ENCODE results near the gene PHLDA2.

The PHLDA2 gene

GRCh38 chr11:2890466-2891294 is 38.5 kb downstream of the PHLDA2 start:
- no peaks in the 10 kb centered on the region for H3K9me3 ChIP-seq (ENCODE audit: control insufficient read depth in 5 of 5, low read length in 5 of 5)
- peaks cover 1 to 46% (median 36%) of the 10 kb centered on the region in 5 donors for H3K4me1 ChIP-seq (ENCODE audit: control insufficient read depth in 5 of 5, insufficient read depth in 5 of 5, low read length in 5 of 5)
- no peak overlapping the region for H3K27ac ChIP-seq (ENCODE audit: low read depth, low read length)
- H3K36me3 ChIP-seq (ENCODE audit: control insufficient read depth in 5 of 5, insufficient read depth in 5 of 5, low read length in 5 of 5): no peaks in the 10 kb centered on the region
- H3K27me3 ChIP-seq (ENCODE audit: control insufficient read depth in 5 of 5, insufficient read depth in 4 of 5, low read length in 5 of 5): no peaks in the 10 kb centered on the region
- H3K4me3 ChIP-seq (ENCODE audit: low read depth in 1 of 5, low read length in 5 of 5): no peak overlapping the region
- H3K9ac ChIP-seq (ENCODE audit: low read length in 5 of 5): no peak overlapping the region

GRCh38 chr11:2889362-2890273 is 39.6 kb downstream of the PHLDA2 start:
- Histone ChIP-seq H3K27me3 (ENCODE audit: control insufficient read depth in 5 of 5, insufficient read depth in 4 of 5, low read length in 5 of 5) (no peaks in the 10 kb centered on the region), H3K9ac (ENCODE audit: low read length in 5 of 5) (no peak overlapping the region), H3K4me1 (ENCODE audit: control insufficient read depth in 5 of 5, insufficient read depth in 5 of 5, low read length in 5 of 5) (peaks cover 1 to 55% (median 41%) of the 10 kb centered on the region in 5 donors), H3K4me3 (ENCODE audit: low read depth in 1 of 5, low read length in 5 of 5) (no peak overlapping the region), H3K36me3 (ENCODE audit: control insufficient read depth in 5 of 5, insufficient read depth in 5 of 5, low read length in 5 of 5) (no peaks in the 10 kb centered on the region), H3K27ac (ENCODE audit: low read depth, low read length) (no peak overlapping the region), H3K9me3 (ENCODE audit: control insufficient read depth in 5 of 5, low read length in 5 of 5) (no peaks in the 10 kb centered on the region)

- Histone ChIP-seq H3K27me3 (ENCODE audit: control insufficient read depth in 5 of 5, insufficient read depth in 4 of 5, low read length in 5 of 5) (no peaks in the 10 kb centered on the region), H3K27ac (ENCODE audit: low read depth, low read length) (no peak overlapping the region), H3K4me1 (ENCODE audit: control insufficient read depth in 5 of 5, insufficient read depth in 5 of 5, low read length in 5 of 5) (peaks cover 1 to 55% (median 41%) of the 10 kb centered on the region in 5 donors), H3K9me3 (ENCODE audit: control insufficient read depth in 5 of 5, low read length in 5 of 5) (no peaks in the 10 kb centered on the region), H3K36me3 (ENCODE audit: control insufficient read depth in 5 of 5, insufficient read depth in 5 of 5, low read length in 5 of 5) (no peaks in the 10 kb centered on the region), H3K9ac (ENCODE audit: low read length in 5 of 5) (no peak overlapping the region), H3K4me3 (ENCODE audit: low read depth in 1 of 5, low read length in 5 of 5) (no peak overlapping the region)
Observed at GRCh38 chr11:2888266-2888968, 40.8 kb downstream of the PHLDA2 start.

GRCh38 chr11:2887515-2888195 is 41.6 kb downstream of the PHLDA2 start:
- no peaks in the 10 kb centered on the region for H3K27me3 ChIP-seq (ENCODE audit: control insufficient read depth in 5 of 5, insufficient read depth in 4 of 5, low read length in 5 of 5)
- H3K4me1 ChIP-seq (ENCODE audit: control insufficient read depth in 5 of 5, insufficient read depth in 5 of 5, low read length in 5 of 5): peaks cover 1 to 56% (median 44%) of the 10 kb centered on the region in 5 donors
- H3K4me3 ChIP-seq (ENCODE audit: low read depth in 1 of 5, low read length in 5 of 5): no peak overlapping the region
- H3K36me3 ChIP-seq (ENCODE audit: control insufficient read depth in 5 of 5, insufficient read depth in 5 of 5, low read length in 5 of 5): peaks cover 0 to 3% (median 0%) of the 10 kb centered on the region in 5 donors
- no peak overlapping the region for H3K9ac ChIP-seq (ENCODE audit: low read length in 5 of 5)
- H3K27ac ChIP-seq (ENCODE audit: low read depth, low read length): no peak overlapping the region
- H3K9me3 ChIP-seq (ENCODE audit: control insufficient read depth in 5 of 5, low read length in 5 of 5): no peaks in the 10 kb centered on the region

GRCh38 chr11:2886936-2887335 is 42.3 kb downstream of the PHLDA2 start:
- H3K9ac ChIP-seq (ENCODE audit: low read length in 5 of 5): no peak overlapping the region
- no peak overlapping the region for H3K27ac ChIP-seq (ENCODE audit: low read depth, low read length)
- no peaks in the 10 kb centered on the region for H3K9me3 ChIP-seq (ENCODE audit: control insufficient read depth in 5 of 5, low read length in 5 of 5)
- no peaks in the 10 kb centered on the region for H3K27me3 ChIP-seq (ENCODE audit: control insufficient read depth in 5 of 5, insufficient read depth in 4 of 5, low read length in 5 of 5)
- H3K36me3 ChIP-seq (ENCODE audit: control insufficient read depth in 5 of 5, insufficient read depth in 5 of 5, low read length in 5 of 5): peaks cover 0 to 5% (median 0%) of the 10 kb centered on the region in 5 donors
- peaks cover under 1 to 57% (median 44%) of the 10 kb centered on the region in 5 donors for H3K4me1 ChIP-seq (ENCODE audit: control insufficient read depth in 5 of 5, insufficient read depth in 5 of 5, low read length in 5 of 5)
- no peak overlapping the region for H3K4me3 ChIP-seq (ENCODE audit: low read depth in 1 of 5, low read length in 5 of 5)

- H3K27ac ChIP-seq (ENCODE audit: low read depth, low read length): no peak overlapping the region
- H3K9ac ChIP-seq (ENCODE audit: low read length in 5 of 5): peak overlapping the region in 1 of 5 donors; percentile 11
- H3K27me3 ChIP-seq (ENCODE audit: control insufficient read depth in 5 of 5, insufficient read depth in 4 of 5, low read length in 5 of 5): no peaks in the 10 kb centered on the region
- H3K9me3 ChIP-seq (ENCODE audit: control insufficient read depth in 5 of 5, low read length in 5 of 5): no peaks in the 10 kb centered on the region
- H3K4me1 ChIP-seq (ENCODE audit: control insufficient read depth in 5 of 5, insufficient read depth in 5 of 5, low read length in 5 of 5): peaks cover 0 to 57% (median 44%) of the 10 kb centered on the region in 5 donors
- H3K36me3 ChIP-seq (ENCODE audit: control insufficient read depth in 5 of 5, insufficient read depth in 5 of 5, low read length in 5 of 5): peaks cover 0 to 5% (median 0%) of the 10 kb centered on the region in 5 donors
- peak overlapping the region in 4 of 5 donors; percentile 17 to 62 (median 40) for H3K4me3 ChIP-seq (ENCODE audit: low read depth in 1 of 5, low read length in 5 of 5)
Observed at GRCh38 chr11:2886191-2886894, 42.9 kb downstream of the PHLDA2 start.

- peak within 1 kb of the TSS in 4 of 5 donors; percentile 76 to 88 (median 84) for H3K4me3 ChIP-seq (ENCODE audit: low read depth in 1 of 5, low read length in 5 of 5)
- H3K4me1 ChIP-seq (ENCODE audit: control insufficient read depth in 5 of 5, insufficient read depth in 5 of 5, low read length in 5 of 5): peaks cover 0 to 55% (median 49%) of the 10 kb centered on the region in 5 donors
- H3K9me3 ChIP-seq (ENCODE audit: control insufficient read depth in 5 of 5, low read length in 5 of 5): no peaks in the 10 kb centered on the region
- H3K27ac ChIP-seq (ENCODE audit: low read depth, low read length): peak within 1 kb of the TSS; percentile 65
- H3K36me3 ChIP-seq (ENCODE audit: control insufficient read depth in 5 of 5, insufficient read depth in 5 of 5, low read length in 5 of 5): peaks cover 0 to 5% (median 0%) of the 10 kb centered on the region in 5 donors
- no peaks in the 10 kb centered on the region for H3K27me3 ChIP-seq (ENCODE audit: control insufficient read depth in 5 of 5, insufficient read depth in 4 of 5, low read length in 5 of 5)
- peak within 1 kb of the TSS in 4 of 5 donors; percentile 33 to 82 (median 70) for H3K9ac ChIP-seq (ENCODE audit: low read length in 5 of 5)
Observed at GRCh38 chr11:2885678-2886081, 43.5 kb downstream of the PHLDA2 start, which contains the start of gene CDKN1C. Gene CDKN1C (minus strand): TSS chr11:2885775. CDS start chr11:2885456, 319 bp downstream.

GRCh38 chr11:2885017-2885677 is 44.1 kb downstream of the PHLDA2 start:
- peak overlapping the region in 4 of 5 donors; percentile 33 to 82 (median 70) for H3K9ac ChIP-seq (ENCODE audit: low read length in 5 of 5)
- H3K4me3 ChIP-seq (ENCODE audit: low read depth in 1 of 5, low read length in 5 of 5): peak overlapping the region in 4 of 5 donors; percentile 76 to 88 (median 84)
- H3K27me3 ChIP-seq (ENCODE audit: control insufficient read depth in 5 of 5, insufficient read depth in 4 of 5, low read length in 5 of 5): no peaks in the 10 kb centered on the region
- H3K4me1 ChIP-seq (ENCODE audit: control insufficient read depth in 5 of 5, insufficient read depth in 5 of 5, low read length in 5 of 5): peaks cover 0 to 54% (median 51%) of the 10 kb centered on the region in 5 donors
- H3K9me3 ChIP-seq (ENCODE audit: control insufficient read depth in 5 of 5, low read length in 5 of 5): no peaks in the 10 kb centered on the region
- peak overlapping the region; percentile 65 for H3K27ac ChIP-seq (ENCODE audit: low read depth, low read length)
- peaks cover 0 to 5% (median 0%) of the 10 kb centered on the region in 5 donors for H3K36me3 ChIP-seq (ENCODE audit: control insufficient read depth in 5 of 5, insufficient read depth in 5 of 5, low read length in 5 of 5)

All from subcutaneous abdominal adipose tissue (tissue), 5 donors.